Subcutaneous adipose tissue (tissue), 4 donors: ENCODE data around the gene TBX5. TPM values are rescaled to one million over a fixed set of nuclear protein-coding genes. Genes with fewer than 3 reads are reported as not detected.

ENCODE experiments used
- total RNA-seq, 4 donors: library from RNA; depleted of rRNA; stranded (reverse); fragments of >200 nt; gene quantifications; one replicate each; pipeline ENCODE4 v1.1.0, GENCODE V29; 2016
- TF ChIP-seq, protein P1 (sequence below): fragments of 450-650 bp; IDR thresholded peaks from one replicate; pipeline ENCODE4 v1.5.1; 2016; ENCODE audit warnings: low read depth, mild to moderate bottlenecking, control low read depth, antibody characterized with exemption, moderate library complexity

Gene TBX5
- total RNA-seq = 1 to 10 TPM; 1.2 to 5.3 (median 2.4) TPM

GRCh38 chr12:114405519-114406271 lies at the start of gene TBX5:
TSS of gene TBX5 (minus strand) at chr12:114406144. CDS start at chr12:114403898, 2,246 bp downstream.
- TF ChIP-seq, protein P1, sequence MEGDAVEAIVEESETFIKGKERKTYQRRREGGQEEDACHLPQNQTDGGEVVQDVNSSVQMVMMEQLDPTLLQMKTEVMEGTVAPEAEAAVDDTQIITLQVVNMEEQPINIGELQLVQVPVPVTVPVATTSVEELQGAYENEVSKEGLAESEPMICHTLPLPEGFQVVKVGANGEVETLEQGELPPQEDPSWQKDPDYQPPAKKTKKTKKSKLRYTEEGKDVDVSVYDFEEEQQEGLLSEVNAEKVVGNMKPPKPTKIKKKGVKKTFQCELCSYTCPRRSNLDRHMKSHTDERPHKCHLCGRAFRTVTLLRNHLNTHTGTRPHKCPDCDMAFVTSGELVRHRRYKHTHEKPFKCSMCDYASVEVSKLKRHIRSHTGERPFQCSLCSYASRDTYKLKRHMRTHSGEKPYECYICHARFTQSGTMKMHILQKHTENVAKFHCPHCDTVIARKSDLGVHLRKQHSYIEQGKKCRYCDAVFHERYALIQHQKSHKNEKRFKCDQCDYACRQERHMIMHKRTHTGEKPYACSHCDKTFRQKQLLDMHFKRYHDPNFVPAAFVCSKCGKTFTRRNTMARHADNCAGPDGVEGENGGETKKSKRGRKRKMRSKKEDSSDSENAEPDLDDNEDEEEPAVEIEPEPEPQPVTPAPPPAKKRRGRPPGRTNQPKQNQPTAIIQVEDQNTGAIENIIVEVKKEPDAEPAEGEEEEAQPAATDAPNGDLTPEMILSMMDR = no peak

DNA sequence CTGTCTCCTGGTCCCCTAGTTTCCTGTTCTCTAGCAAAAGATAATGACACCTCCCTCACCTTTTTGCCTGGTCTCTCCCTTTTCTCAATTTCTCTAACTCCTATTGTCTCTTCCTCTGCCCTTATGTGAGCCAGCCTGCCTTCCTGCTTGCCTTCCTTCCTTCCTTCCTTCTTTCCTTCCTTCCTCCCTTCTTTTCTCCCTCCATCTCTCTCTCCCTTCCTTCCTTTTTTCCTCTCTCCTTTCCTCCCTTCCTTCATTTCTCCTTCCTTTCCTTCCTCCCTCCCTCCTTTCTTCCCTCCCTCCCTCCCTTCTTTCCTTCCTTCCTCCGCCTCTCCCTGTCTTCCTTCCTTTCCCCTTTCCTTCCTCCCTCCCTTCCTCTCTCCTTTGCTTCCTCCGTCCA lies 45.7 kb upstream of the TBX5 start:
- TF ChIP-seq, protein P1 = no peak

DNA sequence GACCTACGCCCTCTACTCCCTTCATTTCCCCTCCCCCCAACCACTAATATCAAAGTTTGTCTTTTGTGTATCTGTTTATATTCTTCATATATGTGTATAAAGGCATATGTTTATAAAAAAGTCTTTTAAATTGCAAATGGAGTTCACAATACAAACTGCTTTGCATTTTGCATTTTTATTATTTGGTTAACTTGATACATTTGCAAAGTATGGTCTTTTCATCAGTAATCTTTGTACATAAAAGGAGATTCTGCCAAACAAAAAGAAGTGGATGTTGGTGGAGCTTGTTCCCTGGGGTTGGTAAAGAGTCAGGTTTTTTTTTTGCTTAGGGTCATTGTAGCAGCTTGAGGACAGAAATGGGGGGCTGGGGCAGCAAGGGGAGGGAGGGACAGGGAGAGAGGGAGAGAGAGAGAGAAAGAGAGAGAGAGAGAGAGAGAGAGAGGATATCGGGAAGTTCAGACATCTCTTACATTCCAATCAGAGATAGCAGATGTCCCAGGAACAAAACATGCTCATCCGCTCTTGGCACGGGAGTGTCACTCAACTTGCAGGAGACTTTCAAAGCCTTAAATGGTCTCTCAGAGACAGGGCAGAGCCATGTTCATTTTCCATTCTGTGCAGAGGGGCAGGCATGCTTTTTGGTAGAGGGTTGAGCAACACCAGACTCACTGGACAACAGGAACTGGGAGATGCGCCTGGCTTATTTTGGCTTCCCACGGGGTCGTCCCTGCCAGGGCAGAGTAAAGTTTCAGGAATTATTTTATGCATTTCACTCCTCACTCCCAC lies 44.8 kb upstream of the TBX5 start:
- TF ChIP-seq, protein P1 = no peak

GRCh38 chr12:114450019-114450418 lies 44.1 kb upstream of the TBX5 start:
- TF ChIP-seq, protein P1 = no peak

DNA sequence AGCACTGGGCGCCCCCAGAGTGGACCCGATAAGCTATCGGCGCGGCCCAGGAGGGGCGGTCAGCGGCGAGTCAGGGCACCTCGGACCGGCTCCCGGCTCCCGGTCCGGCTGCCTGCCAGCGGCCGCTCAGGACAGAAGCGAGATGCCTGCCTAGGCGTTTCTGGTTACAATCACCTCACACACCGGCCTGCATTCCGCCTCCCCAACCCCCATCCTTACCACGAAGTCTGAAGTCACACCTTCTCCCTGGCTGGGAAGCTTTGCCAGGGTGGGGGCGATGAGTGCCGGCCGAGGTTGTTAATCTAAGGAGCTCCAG lies 42.6 kb upstream of the TBX5 start:
- TF ChIP-seq, protein P1 = no peak

DNA sequence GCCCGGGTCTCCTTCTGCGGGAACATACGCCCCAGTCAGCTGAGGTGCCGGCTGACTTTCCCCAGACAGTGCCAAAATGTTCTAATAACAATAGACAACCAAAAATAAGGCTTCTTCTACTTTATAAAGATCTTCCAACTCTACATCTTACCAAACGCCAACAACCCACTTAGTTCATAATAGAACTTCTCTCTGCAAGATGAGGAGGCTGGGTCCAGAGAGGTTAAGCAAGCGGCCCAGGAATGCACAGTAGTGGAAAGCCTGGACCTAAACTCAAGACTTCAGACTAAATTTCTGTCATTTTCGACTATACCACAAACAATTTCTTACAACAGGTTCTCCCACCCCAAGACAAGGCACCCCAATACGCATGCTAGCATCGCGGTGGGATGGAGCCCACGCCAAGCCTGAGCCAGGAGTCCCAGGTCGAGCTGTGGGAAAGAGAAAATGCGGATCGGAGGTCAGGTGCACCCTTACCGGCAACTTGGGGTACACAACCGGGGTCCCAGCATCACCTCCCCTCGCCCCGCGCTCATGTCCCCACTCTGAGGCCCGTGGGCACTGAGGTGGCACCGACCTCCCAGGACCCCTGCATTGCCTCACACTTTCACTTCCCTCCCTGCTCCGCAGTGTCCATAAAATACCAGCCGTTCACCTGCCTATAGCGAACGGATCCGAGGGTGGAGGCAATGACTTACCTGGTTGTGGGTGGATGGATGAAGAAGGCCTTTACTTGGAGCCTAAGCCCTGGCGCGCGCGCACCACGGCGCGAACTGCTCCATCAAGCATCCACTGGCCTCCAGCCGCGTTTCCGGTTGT lies 42.1 kb upstream of the TBX5 start:
- TF ChIP-seq, protein P1 = no peak

DNA sequence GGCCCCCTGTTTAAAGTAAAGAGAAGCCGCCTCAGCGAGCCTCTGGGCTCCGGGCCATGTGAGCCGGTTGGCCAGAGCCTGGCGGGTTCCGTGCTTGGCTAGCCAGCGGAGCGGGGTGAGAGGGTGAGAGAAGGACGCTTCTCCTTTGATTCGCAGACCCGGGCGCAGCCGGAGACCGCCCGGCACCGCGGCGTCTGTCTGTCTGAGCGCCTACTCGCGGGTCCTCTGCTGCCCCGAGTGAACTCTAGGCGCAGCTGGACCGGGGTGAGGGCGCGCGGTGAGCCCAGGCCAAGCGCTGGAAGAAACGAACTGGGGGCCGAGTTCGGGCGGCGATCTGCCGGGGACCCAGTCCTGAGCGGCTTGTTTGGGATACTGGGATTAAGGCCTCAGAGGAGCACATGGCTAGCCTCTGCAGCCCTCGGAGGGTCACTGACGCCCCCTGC lies 41.4 kb upstream of the TBX5 start:
- TF ChIP-seq, protein P1 = no peak
